Esophagus squamous epithelium (tissue), 4 donors: ENCODE results near the gene ZNF282.

ENCODE experiments used
- POLR2A ChIP-seq, 4 donors: fragments of 450-650 bp; IDR thresholded peaks; one replicate each; pipeline ENCODE4 v1.6.1; 2017; ENCODE audit warnings: antibody characterized with exemption in 4 of 4, mild to moderate bottlenecking in 4 of 4, moderate library complexity in 3 of 4
- TF ChIP-seq, protein P1 (sequence below), 6 experiments: fragments of 450-650 bp in 4 of 6; fragments of 200-600 bp in 2 of 6; sonication (generic) in 2 of 6; IDR thresholded peaks; one replicate each; pipeline ENCODE4 v1.5.1; 2016 to 2019; ENCODE audit warnings: antibody characterized with exemption in 6 of 6, mild to moderate bottlenecking in 4 of 6, moderate library complexity in 4 of 6

GRCh38 chr7:149255174-149255573 is 59.8 kb downstream of the ZNF282 start:
- TF ChIP-seq, protein P1, sequence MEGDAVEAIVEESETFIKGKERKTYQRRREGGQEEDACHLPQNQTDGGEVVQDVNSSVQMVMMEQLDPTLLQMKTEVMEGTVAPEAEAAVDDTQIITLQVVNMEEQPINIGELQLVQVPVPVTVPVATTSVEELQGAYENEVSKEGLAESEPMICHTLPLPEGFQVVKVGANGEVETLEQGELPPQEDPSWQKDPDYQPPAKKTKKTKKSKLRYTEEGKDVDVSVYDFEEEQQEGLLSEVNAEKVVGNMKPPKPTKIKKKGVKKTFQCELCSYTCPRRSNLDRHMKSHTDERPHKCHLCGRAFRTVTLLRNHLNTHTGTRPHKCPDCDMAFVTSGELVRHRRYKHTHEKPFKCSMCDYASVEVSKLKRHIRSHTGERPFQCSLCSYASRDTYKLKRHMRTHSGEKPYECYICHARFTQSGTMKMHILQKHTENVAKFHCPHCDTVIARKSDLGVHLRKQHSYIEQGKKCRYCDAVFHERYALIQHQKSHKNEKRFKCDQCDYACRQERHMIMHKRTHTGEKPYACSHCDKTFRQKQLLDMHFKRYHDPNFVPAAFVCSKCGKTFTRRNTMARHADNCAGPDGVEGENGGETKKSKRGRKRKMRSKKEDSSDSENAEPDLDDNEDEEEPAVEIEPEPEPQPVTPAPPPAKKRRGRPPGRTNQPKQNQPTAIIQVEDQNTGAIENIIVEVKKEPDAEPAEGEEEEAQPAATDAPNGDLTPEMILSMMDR (IDR thresholded peaks at IDR 0.05), result no peak
- TF ChIP-seq POLR2A (IDR thresholded peaks at IDR 0.05), result no peak
